Measurements from ENCODE around the gene PCDHGB5. TPM values are rescaled to one million over a fixed set of nuclear protein-coding genes. Genes with fewer than 3 reads are reported as not detected.
"Not testable (repeated sequence)": the region's sequence is repeated elsewhere in the genome, so short reads cannot be mapped to it uniquely, and the experiment has no call there.

The PCDHGB5 gene
- total RNA-seq, 1 donor from 2014 or later = 7.2 TPM

GRCh38 chr5:141402553-141403243 lies 5.0 kb downstream of the PCDHGB5 start, which contains the start of gene PCDHGA9:
TSS of gene PCDHGA9 (plus strand) at chr5:141402778. CDS start at chr5:141402953, 175 bp downstream.
- DNase-seq = no peak
- intact Hi-C loops (cut with DNase I) = no loop called here
- ATAC-seq (ENCODE audit: poor library complexity) = no peak

- DNase-seq (no peak), ATAC-seq (ENCODE audit: poor library complexity) (no peak)
- intact Hi-C loops (cut with DNase I) = no loop called here
These were observed 5.6 kb downstream of the PCDHGB5 start for GRCh38 chr5:141403387-141403786.

- ATAC-seq (ENCODE audit: poor library complexity) = peak; percentile 93
- peak; percentile 80 for DNase-seq
- intact Hi-C loops (cut with DNase I) = not testable (repeated sequence)
These were observed 10.2 kb downstream of the PCDHGB5 start, which contains the start of gene PCDHGB6 for GRCh38 chr5:141407790-141408505. TSS of gene PCDHGB6 (plus strand) at chr5:141408021. CDS start at chr5:141408203, 182 bp downstream.

- DNase-seq (no peak), ATAC-seq (ENCODE audit: poor library complexity) (no peak)
- intact Hi-C loops (cut with DNase I) = loop anchor here (5.0 kb wide), 1 partner anchor 62 kb away; no protein-coding TSS in a partner anchor
These were observed 12.0 kb downstream of the PCDHGB5 start for GRCh38 chr5:141409598-141410306.

- intact Hi-C loops (cut with DNase I) = loop anchor here (5.0 kb wide), 1 partner anchor 64 kb away; no protein-coding TSS in a partner anchor
- no peak for ATAC-seq (ENCODE audit: poor library complexity)
- no peak for DNase-seq
These were observed 13.8 kb downstream of the PCDHGB5 start for GRCh38 chr5:141411575-141411974.

- intact Hi-C loops (cut with DNase I) = loop anchor here (5.0 kb wide), 1 partner anchor 66 kb away; no protein-coding TSS in a partner anchor
- ATAC-seq (ENCODE audit: poor library complexity) = peak; percentile 73
- no peak for DNase-seq
These were observed 15.2 kb downstream of the PCDHGB5 start, which contains the start of gene PCDHGA10 for GRCh38 chr5:141412854-141413539. TSS of gene PCDHGA10 (plus strand) at chr5:141412987. CDS start at chr5:141413176, 189 bp downstream.

- ATAC-seq (ENCODE audit: poor library complexity) (peak; percentile 32), DNase-seq (no peak)
- intact Hi-C loops (cut with DNase I) = loop anchor here (5.0 kb wide), 1 partner anchor 66 kb away; no protein-coding TSS in a partner anchor
These were observed 15.9 kb downstream of the PCDHGB5 start for GRCh38 chr5:141413540-141414069.

GRCh38 chr5:141414548-141415274 lies 17.0 kb downstream of the PCDHGB5 start:
- not testable (repeated sequence) for DNase-seq; ATAC-seq (ENCODE audit: poor library complexity)
- intact Hi-C loops (cut with DNase I) = loop anchor here (5.0 kb wide), 1 partner anchor 67 kb away; no protein-coding TSS in a partner anchor

- ATAC-seq (ENCODE audit: poor library complexity); DNase-seq; intact Hi-C loops (cut with DNase I): not testable (repeated sequence)
These were observed 17.5 kb downstream of the PCDHGB5 start for GRCh38 chr5:141415275-141415618.

- DNase-seq = peak; percentile 88
- intact Hi-C loops (cut with DNase I) = loop anchor here (2.0 kb wide), 1 partner anchor 143 kb away; no protein-coding TSS in a partner anchor
- ATAC-seq (ENCODE audit: poor library complexity) = peak; percentile 90
These were observed 19.9 kb downstream of the PCDHGB5 start, which contains the start of gene PCDHGB7 for GRCh38 chr5:141417494-141418172. TSS of gene PCDHGB7 (plus strand) at chr5:141417677. CDS start at chr5:141417860, 183 bp downstream.

- intact Hi-C loops (cut with DNase I) = no loop called here
- DNase-seq = no peak
- no peak for ATAC-seq (ENCODE audit: poor library complexity)
These were observed 21.5 kb downstream of the PCDHGB5 start for GRCh38 chr5:141419074-141419880.

GRCh38 chr5:141420855-141421488 lies 23.2 kb downstream of the PCDHGB5 start, which contains the start of gene PCDHGA11:
TSS of gene PCDHGA11 (plus strand) at chr5:141421051. CDS start at chr5:141421228, 177 bp downstream.
- DNase-seq (no peak), ATAC-seq (ENCODE audit: poor library complexity) (peak; percentile 41)
- intact Hi-C loops (cut with DNase I) = no loop called here

GRCh38 chr5:141421489-141421855 lies 23.7 kb downstream of the PCDHGB5 start:
- intact Hi-C loops (cut with DNase I) = no loop called here
- no peak for DNase-seq
- ATAC-seq (ENCODE audit: poor library complexity) = no peak

GRCh38 chr5:141422742-141423291 lies 25.1 kb downstream of the PCDHGB5 start:
- intact Hi-C loops (cut with DNase I) = no loop called here
- no peak for ATAC-seq (ENCODE audit: poor library complexity)
- no peak for DNase-seq

GRCh38 chr5:141427783-141428426 lies 30.2 kb downstream of the PCDHGB5 start:
- ATAC-seq (ENCODE audit: poor library complexity) (no peak), DNase-seq (no peak)
- intact Hi-C loops (cut with DNase I) = loop anchor here (5.0 kb wide), 1 partner anchor 99 kb away; no protein-coding TSS in a partner anchor
